ENCODE results near the gene STON2. TPM values are rescaled to one million over a fixed set of nuclear protein-coding genes. Genes with fewer than 3 reads are reported as not detected.
A peak's percentile ranks its signal among the peaks of the same experiment; 100 is the strongest.

Gene STON2
- total and polyA plus RNA-seq, 2 of the 13 experiments (the other 11 are each of a cell fraction or from before 2014, with no cell fraction given), result 2.1 to 11.0 TPM

DNA sequence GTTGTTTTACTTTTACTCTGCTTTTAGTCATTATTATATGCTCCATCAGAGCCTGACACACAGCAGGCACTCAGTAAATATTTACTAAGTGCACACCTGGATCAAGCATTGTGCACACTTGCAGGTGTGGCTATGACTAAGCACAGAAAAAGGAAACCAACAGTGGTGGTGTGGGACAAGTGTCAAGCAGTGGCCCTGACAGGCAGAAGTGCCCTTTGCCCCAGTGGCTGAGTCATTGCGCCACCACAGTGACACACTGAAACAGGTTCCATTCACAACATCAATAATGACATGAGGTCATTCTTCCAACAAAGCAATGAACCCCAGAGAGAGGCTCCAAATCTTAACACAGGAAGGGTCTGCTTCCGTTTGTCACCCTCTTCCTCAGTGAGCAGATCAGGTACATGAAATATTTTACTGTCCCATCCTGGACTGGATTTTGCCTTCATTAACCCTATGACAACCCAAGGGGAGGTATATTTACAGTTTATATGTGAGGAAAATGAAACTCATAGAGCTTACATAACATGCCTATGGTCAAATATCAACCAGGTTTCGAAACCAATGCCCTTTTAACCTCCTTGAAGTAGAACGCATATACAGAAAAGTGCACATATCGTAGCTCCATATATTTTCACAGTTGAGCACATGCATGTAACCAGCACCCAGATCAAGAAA is 96.7 kb downstream of the STON2 start (continued):
- TF ChIP-seq, protein P1, sequence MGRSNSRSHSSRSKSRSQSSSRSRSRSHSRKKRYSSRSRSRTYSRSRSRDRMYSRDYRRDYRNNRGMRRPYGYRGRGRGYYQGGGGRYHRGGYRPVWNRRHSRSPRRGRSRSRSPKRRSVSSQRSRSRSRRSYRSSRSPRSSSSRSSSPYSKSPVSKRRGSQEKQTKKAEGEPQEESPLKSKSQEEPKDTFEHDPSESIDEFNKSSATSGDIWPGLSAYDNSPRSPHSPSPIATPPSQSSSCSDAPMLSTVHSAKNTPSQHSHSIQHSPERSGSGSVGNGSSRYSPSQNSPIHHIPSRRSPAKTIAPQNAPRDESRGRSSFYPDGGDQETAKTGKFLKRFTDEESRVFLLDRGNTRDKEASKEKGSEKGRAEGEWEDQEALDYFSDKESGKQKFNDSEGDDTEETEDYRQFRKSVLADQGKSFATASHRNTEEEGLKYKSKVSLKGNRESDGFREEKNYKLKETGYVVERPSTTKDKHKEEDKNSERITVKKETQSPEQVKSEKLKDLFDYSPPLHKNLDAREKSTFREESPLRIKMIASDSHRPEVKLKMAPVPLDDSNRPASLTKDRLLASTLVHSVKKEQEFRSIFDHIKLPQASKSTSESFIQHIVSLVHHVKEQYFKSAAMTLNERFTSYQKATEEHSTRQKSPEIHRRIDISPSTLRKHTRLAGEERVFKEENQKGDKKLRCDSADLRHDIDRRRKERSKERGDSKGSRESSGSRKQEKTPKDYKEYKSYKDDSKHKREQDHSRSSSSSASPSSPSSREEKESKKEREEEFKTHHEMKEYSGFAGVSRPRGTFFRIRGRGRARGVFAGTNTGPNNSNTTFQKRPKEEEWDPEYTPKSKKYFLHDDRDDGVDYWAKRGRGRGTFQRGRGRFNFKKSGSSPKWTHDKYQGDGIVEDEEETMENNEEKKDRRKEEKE (IDR thresholded peaks at IDR 0.05), result no peak
- no peak for TF ChIP-seq CENPT (CRISPR knock-in tag; IDR thresholded peaks at IDR 0.05; ENCODE audit: low read depth)
- no peak for TF ChIP-seq PCBP2 (optimal IDR thresholded peaks at IDR 0.05; ENCODE audit: low read depth, low read length, poor library complexity, severe bottlenecking)
- no peak for TF ChIP-seq TMF1 (CRISPR knock-in tag; IDR thresholded peaks at IDR 0.05; ENCODE audit: low read depth)
- TF ChIP-seq, protein P2, sequence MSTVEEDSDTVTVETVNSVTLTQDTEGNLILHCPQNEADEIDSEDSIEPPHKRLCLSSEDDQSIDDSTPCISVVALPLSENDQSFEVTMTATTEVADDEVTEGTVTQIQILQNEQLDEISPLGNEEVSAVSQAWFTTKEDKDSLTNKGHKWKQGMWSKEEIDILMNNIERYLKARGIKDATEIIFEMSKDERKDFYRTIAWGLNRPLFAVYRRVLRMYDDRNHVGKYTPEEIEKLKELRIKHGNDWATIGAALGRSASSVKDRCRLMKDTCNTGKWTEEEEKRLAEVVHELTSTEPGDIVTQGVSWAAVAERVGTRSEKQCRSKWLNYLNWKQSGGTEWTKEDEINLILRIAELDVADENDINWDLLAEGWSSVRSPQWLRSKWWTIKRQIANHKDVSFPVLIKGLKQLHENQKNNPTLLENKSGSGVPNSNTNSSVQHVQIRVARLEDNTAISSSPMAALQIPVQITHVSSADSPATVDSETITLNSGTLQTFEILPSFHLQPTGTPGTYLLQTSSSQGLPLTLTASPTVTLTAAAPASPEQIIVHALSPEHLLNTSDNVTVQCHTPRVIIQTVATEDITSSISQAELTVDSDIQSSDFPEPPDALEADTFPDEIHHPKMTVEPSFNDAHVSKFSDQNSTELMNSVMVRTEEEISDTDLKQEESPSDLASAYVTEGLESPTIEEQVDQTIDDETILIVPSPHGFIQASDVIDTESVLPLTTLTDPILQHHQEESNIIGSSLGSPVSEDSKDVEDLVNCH (CRISPR knock-in tag; IDR thresholded peaks at IDR 0.05), result no peak
- TF ChIP-seq FOSL2 (CRISPR knock-in tag; IDR thresholded peaks at IDR 0.05), result peak; percentile 100
- no peak for TF ChIP-seq PLRG1 (conservative IDR thresholded peaks at IDR 0.05)
- TF ChIP-seq, protein P3, sequence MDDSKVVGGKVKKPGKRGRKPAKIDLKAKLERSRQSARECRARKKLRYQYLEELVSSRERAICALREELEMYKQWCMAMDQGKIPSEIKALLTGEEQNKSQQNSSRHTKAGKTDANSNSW (CRISPR knock-in tag; IDR thresholded peaks at IDR 0.05; ENCODE audit: borderline replicate concordance), result no peak
- TF ChIP-seq RORA (CRISPR knock-in tag; IDR thresholded peaks at IDR 0.05), result no peak
- TF ChIP-seq ZFY (CRISPR knock-in tag; IDR thresholded peaks at IDR 0.05), result no peak
- TF ChIP-seq U2AF1 (optimal IDR thresholded peaks at IDR 0.05; ENCODE audit: low read depth, low read length), result no peak
- 0 out of 2 replicates have a peak, but pooled peaks have one; percentile 42 for TF ChIP-seq POLR2G (IDR thresholded peaks at IDR 0.05; ENCODE audit: low read depth, low read length)
- TF ChIP-seq SMAD1 (CRISPR knock-in tag; IDR thresholded peaks at IDR 0.05; ENCODE audit: borderline replicate concordance, low read depth), result peak; percentile 85; the same call in 1 of the 2 replicates
- TF ChIP-seq, protein P4, sequence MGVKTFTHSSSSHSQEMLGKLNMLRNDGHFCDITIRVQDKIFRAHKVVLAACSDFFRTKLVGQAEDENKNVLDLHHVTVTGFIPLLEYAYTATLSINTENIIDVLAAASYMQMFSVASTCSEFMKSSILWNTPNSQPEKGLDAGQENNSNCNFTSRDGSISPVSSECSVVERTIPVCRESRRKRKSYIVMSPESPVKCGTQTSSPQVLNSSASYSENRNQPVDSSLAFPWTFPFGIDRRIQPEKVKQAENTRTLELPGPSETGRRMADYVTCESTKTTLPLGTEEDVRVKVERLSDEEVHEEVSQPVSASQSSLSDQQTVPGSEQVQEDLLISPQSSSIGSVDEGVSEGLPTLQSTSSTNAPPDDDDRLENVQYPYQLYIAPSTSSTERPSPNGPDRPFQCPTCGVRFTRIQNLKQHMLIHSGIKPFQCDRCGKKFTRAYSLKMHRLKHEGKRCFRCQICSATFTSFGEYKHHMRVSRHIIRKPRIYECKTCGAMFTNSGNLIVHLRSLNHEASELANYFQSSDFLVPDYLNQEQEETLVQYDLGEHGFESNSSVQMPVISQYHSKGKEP (CRISPR knock-in tag; IDR thresholded peaks at IDR 0.05), result no peak
- no peak for TF ChIP-seq ARNT2 (CRISPR knock-in tag; IDR thresholded peaks at IDR 0.05; ENCODE audit: low read depth)
- no peak for TF ChIP-seq KLF6 (CRISPR knock-in tag; IDR thresholded peaks at IDR 0.05)
- peak; percentile 53 for TF ChIP-seq SIX4 (CRISPR knock-in tag; IDR thresholded peaks at IDR 0.05)
- TF ChIP-seq ZBTB20 (CRISPR knock-in tag; IDR thresholded peaks at IDR 0.05; ENCODE audit: borderline replicate concordance, low read depth), result peak; percentile 97
- TF ChIP-seq, protein P5, sequence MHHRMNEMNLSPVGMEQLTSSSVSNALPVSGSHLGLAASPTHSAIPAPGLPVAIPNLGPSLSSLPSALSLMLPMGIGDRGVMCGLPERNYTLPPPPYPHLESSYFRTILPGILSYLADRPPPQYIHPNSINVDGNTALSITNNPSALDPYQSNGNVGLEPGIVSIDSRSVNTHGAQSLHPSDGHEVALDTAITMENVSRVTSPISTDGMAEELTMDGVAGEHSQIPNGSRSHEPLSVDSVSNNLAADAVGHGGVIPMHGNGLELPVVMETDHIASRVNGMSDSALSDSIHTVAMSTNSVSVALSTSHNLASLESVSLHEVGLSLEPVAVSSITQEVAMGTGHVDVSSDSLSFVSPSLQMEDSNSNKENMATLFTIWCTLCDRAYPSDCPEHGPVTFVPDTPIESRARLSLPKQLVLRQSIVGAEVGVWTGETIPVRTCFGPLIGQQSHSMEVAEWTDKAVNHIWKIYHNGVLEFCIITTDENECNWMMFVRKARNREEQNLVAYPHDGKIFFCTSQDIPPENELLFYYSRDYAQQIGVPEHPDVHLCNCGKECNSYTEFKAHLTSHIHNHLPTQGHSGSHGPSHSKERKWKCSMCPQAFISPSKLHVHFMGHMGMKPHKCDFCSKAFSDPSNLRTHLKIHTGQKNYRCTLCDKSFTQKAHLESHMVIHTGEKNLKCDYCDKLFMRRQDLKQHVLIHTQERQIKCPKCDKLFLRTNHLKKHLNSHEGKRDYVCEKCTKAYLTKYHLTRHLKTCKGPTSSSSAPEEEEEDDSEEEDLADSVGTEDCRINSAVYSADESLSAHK (CRISPR knock-in tag; IDR thresholded peaks at IDR 0.05; ENCODE audit: borderline replicate concordance), result no peak
- peak; percentile 90 for TF ChIP-seq MEF2D (CRISPR knock-in tag; IDR thresholded peaks at IDR 0.05)
- TF ChIP-seq ZFP36 (IDR thresholded peaks at IDR 0.05; ENCODE audit: borderline replicate concordance, low read depth, low read length, partially characterized antibody), result no peak
